ENCODE data around the gene OASL. TPM values are rescaled to one million over a fixed set of nuclear protein-coding genes. Genes with fewer than 3 reads are reported as not detected.

Gene OASL
- total RNA-seq, 1 experiment from 2014 or later, result not detected

- peak; percentile 36; the same call in 1 of the 3 replicates for TF ChIP-seq CTCF (conservative IDR thresholded peaks at IDR 0.05)
- Histone ChIP-seq H3K9me3 (ENCODE audit: control insufficient read depth, low read depth, low read length) (no peaks in the 10 kb centered on the region), H2AK5ac (ENCODE audit: insufficient read length, low read length) (no peak overlapping the region), H2BK20ac (ENCODE audit: low read depth, low read length, poor library complexity, severe bottlenecking) (no peak overlapping the region), H3K56ac (ENCODE audit: insufficient read length, low read depth, low read length) (no peak overlapping the region), H2AFZ (ENCODE audit: low read length) (no peak overlapping the region), H2BK15ac (ENCODE audit: low read depth, low read length) (no peak overlapping the region), H3K4me1 (ENCODE audit: insufficient read depth, low read length) (no peaks in the 10 kb centered on the region), H3K23me2 (ENCODE audit: insufficient read length, low read depth, low read length, poor library complexity, severe bottlenecking) (no peaks in the 10 kb centered on the region), H3T11ph (ENCODE audit: low read length) (no peak overlapping the region), H3K4me2 (ENCODE audit: insufficient read depth, insufficient read length, low read length) (no peak overlapping the region), H2BK12ac (ENCODE audit: insufficient read length, low read depth, low read length) (no peak overlapping the region), H3K9ac (ENCODE audit: extremely low read depth, insufficient read length, low read length) (no peak overlapping the region), H3K23ac (ENCODE audit: insufficient read length, low read depth, low read length) (no peak overlapping the region), H4K91ac (ENCODE audit: insufficient read length, low read depth, low read length) (no peak overlapping the region), H4K20me1 (ENCODE audit: control insufficient read depth, insufficient read depth, insufficient read length) (no peaks in the 10 kb centered on the region), H4K5ac (ENCODE audit: insufficient read length, low read depth, low read length) (no peak overlapping the region), H3K4ac (ENCODE audit: low read depth, low read length) (no peak overlapping the region), H2BK5ac (ENCODE audit: insufficient read length, low read length) (no peak overlapping the region), H3K79me1 (ENCODE audit: insufficient read depth, low read depth, low read length, poor library complexity, severe bottlenecking) (no peaks in the 10 kb centered on the region), H2BK120ac (ENCODE audit: low read depth, low read length, poor library complexity, severe bottlenecking) (no peak overlapping the region), H3K18ac (ENCODE audit: insufficient read length, low read depth, low read length) (no peak overlapping the region), H4K8ac (replicated peaks; ENCODE audit: insufficient read length, low read depth, low read length) (no peak overlapping the region), H3K79me2 (ENCODE audit: insufficient read depth, low read length) (no peaks in the 10 kb centered on the region), H3K14ac (ENCODE audit: insufficient read depth, low read length) (no peak overlapping the region), H3K27ac (ENCODE audit: insufficient read length, low read depth, low read length) (no peak overlapping the region), H3K27me3 (ENCODE audit: insufficient read depth, low read length) (no peaks in the 10 kb centered on the region)
- no peak overlapping the region for H3K27ac Mint-ChIP-seq
- peaks cover 2 to 8% of the 10 kb centered on the region in 2 experiments; a peak in 3 of 4 replicates for H3K4me1 Mint-ChIP-seq
- no peaks in the 10 kb centered on the region for H3K9me3 Mint-ChIP-seq
- no CpG with 5 or more reads among the region's 2 CpGs for WGBS (ENCODE audit: extremely low coverage, insufficient read length, low lambda C conversion rate)
- H3K4me3 Mint-ChIP-seq, result no peak overlapping the region
- no peaks in the 10 kb centered on the region for H3K36me3 Mint-ChIP-seq (ENCODE audit: insufficient read depth in 1 of 3, low read depth in 3 of 3)
- DNase-seq, result no peak
- peaks cover 5% of the 10 kb centered on the region for H3K27me3 Mint-ChIP-seq (ENCODE audit: low read depth)
These were observed 22.8 kb upstream of the OASL start for GRCh38 chr12:121061831-121062230.

Measured in H9 (cell line).